HG03378 (cell line): ENCODE results near the gene TEX30.
"Not testable (repeated sequence)": the region's sequence is repeated elsewhere in the genome, so short reads cannot be mapped to it uniquely, and the experiment has no call there.

Experiments
- ATAC-seq: cut with Tn5 transposase; IDR thresholded peaks from one replicate; pipeline ENCODE4 v1.9.1; 2021; ENCODE audit warnings: mild to moderate bottlenecking, moderate library complexity; ENCODE audit not compliant: unreplicated experiment

The TEX30 gene

GRCh38 chr13:102773441-102774213, at the start of gene TEX30:
TSS of gene TEX30 (minus strand) at chr13:102773786. CDS start at chr13:102770026, 3,760 bp downstream.
- ATAC-seq: peak; percentile 75

DNA sequence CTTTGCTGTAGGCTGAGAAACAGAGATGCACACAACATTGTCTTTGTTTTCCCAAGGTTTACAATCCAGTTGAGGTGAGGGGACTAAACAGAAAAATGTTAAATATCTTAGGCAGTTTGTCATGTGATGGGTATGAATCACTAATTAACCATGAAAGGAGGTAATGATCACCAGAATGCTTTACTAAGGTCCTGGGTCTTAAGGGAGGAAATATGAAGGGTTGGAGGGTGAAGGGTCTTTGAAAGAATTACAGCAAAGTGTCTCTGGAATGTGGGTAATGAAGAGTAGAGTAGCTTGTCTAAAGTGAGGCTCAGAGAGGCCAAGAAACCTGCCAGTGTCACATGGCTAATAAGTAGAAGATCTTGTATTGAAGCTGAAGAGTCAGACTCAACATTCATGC, 44.3 kb upstream of the TEX30 start:
- ATAC-seq: no peak

- no peak for ATAC-seq
Observed at GRCh38 chr13:102817241-102817640, 43.7 kb upstream of the TEX30 start.

- no peak for ATAC-seq
Observed at GRCh38 chr13:102816708-102817107, 43.1 kb upstream of the TEX30 start.

GRCh38 chr13:102815788-102816187, 42.2 kb upstream of the TEX30 start:
- ATAC-seq: no peak

- no peak for ATAC-seq
Observed at GRCh38 chr13:102814793-102815192, 41.2 kb upstream of the TEX30 start.

GRCh38 chr13:102814025-102814607, 40.5 kb upstream of the TEX30 start:
- no peak for ATAC-seq

GRCh38 chr13:102812611-102813287, 39.2 kb upstream of the TEX30 start:
- ATAC-seq: no peak

DNA sequence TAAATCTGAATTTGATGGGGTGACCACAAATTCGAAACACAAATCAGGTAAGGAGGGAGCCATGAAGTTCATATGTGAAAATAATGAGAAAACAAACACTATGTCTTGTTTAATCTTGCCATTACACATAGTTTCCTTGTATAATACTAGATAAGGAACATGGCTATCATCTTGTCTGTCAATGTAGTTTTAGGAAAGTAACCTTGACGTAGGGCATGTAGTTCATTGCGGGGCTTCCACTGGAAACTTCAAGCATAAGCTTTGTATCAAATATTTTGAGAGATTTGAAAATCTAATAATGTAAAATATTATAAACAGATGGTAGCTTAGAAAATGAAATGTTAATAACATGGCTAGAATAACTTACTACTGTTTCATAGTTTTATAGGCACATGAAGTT, 34.1 kb upstream of the TEX30 start:
- no peak for ATAC-seq

DNA sequence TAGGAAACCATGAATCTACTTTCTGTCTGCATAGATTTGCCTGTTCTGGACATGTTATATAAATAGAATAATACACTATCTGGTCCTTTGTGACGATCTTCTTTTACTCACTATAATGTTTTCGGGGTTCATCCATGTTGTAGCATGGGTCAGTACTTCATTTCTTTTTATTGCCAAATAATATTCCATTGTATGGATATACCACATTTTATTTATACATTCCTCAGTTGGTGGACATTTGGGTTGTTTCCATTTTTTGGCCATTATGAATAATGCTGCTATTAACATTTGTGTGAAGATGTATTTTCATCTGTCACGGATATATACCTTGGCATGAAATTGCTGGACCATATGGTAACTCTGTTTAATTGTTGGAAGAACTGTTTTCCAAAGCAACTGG, 32.1 kb upstream of the TEX30 start:
- no peak for ATAC-seq

DNA sequence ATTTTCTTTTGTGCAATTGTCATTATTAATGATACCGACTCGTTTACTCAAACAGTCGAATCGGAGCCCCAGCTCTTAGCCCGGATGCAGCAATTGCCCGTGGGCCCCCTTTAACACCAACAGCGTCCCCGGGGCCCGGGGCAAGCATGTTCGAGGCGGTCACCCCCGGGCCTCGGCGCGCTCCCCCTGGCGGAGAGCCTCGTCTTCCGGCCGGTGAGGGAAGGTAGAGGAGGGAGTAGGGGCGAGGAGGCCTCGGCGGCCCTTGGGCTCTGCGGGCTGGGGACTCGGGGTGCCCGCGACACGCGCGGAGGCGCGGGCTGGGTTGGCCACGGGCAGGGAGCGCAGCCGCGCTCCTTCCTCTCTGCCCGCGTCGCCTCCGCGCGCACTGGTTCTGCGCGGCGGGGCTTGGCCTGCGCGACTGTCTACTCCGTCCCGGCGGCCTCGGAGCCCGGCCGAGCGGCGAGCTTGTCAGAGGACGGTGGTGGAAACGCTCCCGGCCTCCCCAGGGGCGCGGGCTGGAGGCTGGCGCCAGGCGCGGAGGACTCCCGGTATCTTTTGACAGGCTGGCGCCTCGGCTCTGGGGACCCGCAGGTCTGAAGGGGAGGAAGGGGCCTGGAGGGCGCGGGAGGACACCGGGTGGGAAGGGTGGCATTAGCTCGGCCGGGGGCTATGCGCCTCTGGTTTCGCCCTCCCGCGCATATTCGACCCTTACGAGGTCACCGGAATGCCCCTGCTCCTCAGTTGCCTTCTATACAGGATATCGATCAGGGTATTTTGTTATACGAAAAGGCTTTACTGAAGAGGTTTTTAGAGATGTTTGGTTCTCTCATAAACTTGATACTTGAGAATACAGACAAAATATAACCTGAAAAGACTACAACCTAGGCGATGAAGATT, 26.8 kb upstream of the TEX30 start:
- peak; percentile 65 for ATAC-seq

DNA sequence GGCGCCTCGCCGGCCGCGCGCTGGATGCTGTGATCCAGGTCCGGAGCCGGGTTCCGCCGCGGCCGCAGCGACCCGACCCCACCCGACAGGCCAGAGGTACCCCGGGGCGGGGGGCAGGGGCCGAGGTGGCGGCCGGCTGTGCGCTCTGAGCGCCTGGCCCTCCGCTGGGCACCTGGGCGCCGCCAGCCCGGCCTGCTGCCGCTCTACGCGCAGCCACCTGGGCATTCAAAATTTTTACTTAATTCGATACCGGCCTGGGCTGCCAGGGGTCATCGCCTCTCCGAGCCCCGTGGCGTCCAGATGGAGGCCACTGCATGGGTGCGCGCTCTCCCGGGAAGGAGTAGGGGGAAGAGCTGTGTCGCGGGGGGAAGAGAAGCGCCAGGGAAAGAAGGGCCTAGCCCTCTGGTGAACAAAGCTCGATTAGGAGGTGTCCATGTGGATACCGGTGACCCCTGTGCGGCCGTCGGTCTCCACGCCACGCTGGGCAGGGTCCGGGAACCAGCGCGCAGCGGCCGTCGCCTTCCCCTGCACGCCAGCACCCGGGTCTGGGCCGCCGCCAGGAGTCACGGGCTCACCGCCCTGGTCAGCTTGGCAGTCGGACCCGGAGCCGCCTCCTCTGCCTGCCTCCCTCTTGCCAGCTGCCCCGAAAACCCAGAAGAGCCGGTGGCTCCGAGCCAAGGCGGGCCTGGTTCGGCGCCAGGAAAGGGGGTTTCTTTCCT, 26.0 kb upstream of the TEX30 start:
- ATAC-seq: peak; percentile 3

- ATAC-seq: peak; percentile 87
Observed at GRCh38 chr13:102798581-102799425, 25.2 kb upstream of the TEX30 start, which contains the start of the genes BIVM and POGLUT2. TSS of gene BIVM (plus strand) at chr13:102799119. CDS start at chr13:102807268, 8,149 bp downstream. TSS of gene POGLUT2 (minus strand) at chr13:102798976. CDS start at chr13:102798670, 306 bp downstream.

DNA sequence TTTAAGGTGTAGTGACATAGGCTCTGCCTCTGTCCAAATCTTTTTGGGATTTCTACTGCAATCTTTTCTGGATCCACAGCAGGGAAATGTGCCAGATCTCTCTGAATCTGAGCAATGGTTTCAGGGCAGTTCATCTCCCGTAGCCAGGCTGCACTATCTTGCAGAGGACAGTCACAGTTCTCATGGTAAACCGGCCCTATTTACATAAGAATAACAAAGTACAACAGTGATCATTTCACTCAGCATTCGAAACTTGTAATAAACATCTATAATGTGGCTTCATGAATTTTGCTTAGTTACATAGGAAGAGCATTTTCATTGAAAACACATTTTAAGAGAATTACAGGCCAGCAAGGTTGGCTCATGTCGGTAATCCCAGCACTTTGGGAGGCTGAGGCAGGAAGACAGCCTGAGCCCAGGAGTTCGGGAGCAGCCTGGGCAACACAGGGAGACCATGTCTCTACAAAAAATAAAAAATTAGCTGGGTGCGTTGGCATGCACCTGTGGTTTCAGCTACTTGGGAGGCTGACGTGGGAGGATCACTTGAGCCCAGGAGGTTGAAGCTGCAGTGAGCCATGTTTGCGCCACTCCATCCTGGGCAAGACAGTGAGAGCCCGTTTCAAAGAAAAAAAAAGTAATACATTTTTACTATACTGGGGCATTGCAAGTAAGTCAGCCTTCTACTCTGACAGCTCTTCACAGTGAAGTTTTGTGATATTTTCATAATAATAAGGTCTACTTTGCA, 20.2 kb upstream of the TEX30 start:
- no peak for ATAC-seq

DNA sequence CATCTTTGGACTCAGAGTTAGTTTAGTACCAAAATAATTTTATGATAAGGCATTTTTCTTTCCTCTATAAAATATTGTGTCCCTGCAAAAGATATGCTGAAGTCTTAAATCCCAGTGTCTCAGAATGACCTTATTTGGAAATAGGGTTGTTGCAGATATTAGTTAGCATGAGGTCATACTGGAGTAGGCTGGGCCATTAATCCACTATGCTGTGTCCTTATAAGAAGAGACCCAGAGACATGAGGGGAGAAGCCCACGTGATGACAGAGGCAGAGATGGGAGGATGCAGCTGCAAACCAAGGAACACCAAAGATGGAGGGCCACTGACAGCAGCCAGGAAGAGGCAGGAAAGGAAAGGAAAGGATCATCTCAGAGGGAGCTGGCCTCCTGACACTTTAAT, 18.8 kb upstream of the TEX30 start:
- ATAC-seq: no peak

DNA sequence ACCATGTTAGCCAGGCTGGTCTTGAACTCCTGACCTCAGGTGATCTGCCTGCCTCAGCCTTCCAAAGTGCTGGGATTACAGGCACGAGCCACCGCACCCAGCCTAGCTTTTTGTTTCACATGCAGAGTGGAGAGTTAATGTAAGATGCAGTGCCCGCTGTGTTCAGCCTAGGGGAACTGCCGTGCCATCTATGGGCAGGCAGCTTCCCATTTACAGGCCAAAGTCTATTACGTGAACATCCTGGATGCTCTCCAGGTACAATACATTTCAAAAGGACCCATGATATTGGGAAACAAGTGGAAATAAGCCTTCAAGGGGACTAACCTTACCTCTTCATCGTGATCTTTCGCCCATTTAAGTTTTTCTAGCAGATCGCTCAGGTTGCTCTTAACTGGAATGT, 15.1 kb upstream of the TEX30 start:
- ATAC-seq: no peak

GRCh38 chr13:102784483-102784882, 10.9 kb upstream of the TEX30 start:
- no peak for ATAC-seq

- no peak for ATAC-seq
Observed at GRCh38 chr13:102781591-102781990, 8.0 kb upstream of the TEX30 start.

- ATAC-seq: not testable (repeated sequence)
Observed at GRCh38 chr13:102780656-102781055, 7.1 kb upstream of the TEX30 start.
